Measurements from ENCODE around the gene SSBP2.
"Not testable (repeated sequence)": the region's sequence is repeated elsewhere in the genome, so short reads cannot be mapped to it uniquely, and the experiment has no call there.

Gene SSBP2

GRCh38 chr5:81646469-81646995, 104.4 kb downstream of the SSBP2 start:
- no peak for DNase-seq

- DNase-seq: no peak
Observed at GRCh38 chr5:81642210-81642609, 108.7 kb downstream of the SSBP2 start.

- DNase-seq: no peak
Observed at GRCh38 chr5:81639556-81639955, 111.3 kb downstream of the SSBP2 start.

GRCh38 chr5:81638471-81638870, 112.4 kb downstream of the SSBP2 start:
- no peak for DNase-seq

GRCh38 chr5:81633891-81634290, 117.0 kb downstream of the SSBP2 start:
- no peak for DNase-seq

GRCh38 chr5:81633471-81633870, 117.4 kb downstream of the SSBP2 start:
- no peak for DNase-seq

GRCh38 chr5:81632679-81633078, 118.2 kb downstream of the SSBP2 start:
- no peak for DNase-seq

- no peak for DNase-seq
Observed at GRCh38 chr5:81631621-81632020, 119.3 kb downstream of the SSBP2 start.

- no peak for DNase-seq
Observed at GRCh38 chr5:81631124-81631523, 119.8 kb downstream of the SSBP2 start.

- no peak for DNase-seq
Observed at GRCh38 chr5:81630684-81631083, 120.2 kb downstream of the SSBP2 start.

GRCh38 chr5:81629986-81630385, 120.9 kb downstream of the SSBP2 start:
- no peak for DNase-seq

- DNase-seq: not testable (repeated sequence)
Observed at GRCh38 chr5:81628061-81628460, 122.8 kb downstream of the SSBP2 start.

GRCh38 chr5:81626524-81626923, 124.4 kb downstream of the SSBP2 start:
- DNase-seq: no peak

GRCh38 chr5:81609810-81610375, 141.0 kb downstream of the SSBP2 start:
- DNase-seq: no peak

- no peak for DNase-seq
Observed at GRCh38 chr5:81608976-81609375, 141.9 kb downstream of the SSBP2 start.

- no peak for DNase-seq
Observed at GRCh38 chr5:81607693-81608092, 143.2 kb downstream of the SSBP2 start.

- DNase-seq: no peak
Observed at GRCh38 chr5:81606150-81606549, 144.7 kb downstream of the SSBP2 start.

- no peak for DNase-seq
Observed at GRCh38 chr5:81605299-81605698, 145.6 kb downstream of the SSBP2 start.

- no peak for DNase-seq
Observed at GRCh38 chr5:81604193-81604592, 146.7 kb downstream of the SSBP2 start.

GRCh38 chr5:81601919-81602318, 149.0 kb downstream of the SSBP2 start:
- no peak for DNase-seq

GRCh38 chr5:81592085-81592484, 158.8 kb downstream of the SSBP2 start:
- DNase-seq: not testable (repeated sequence)

- DNase-seq: no peak
Observed at GRCh38 chr5:81590498-81591384, 160.2 kb downstream of the SSBP2 start.

- DNase-seq: no peak
Observed at GRCh38 chr5:81579262-81579924, 171.5 kb downstream of the SSBP2 start.

GRCh38 chr5:81577091-81577490, 173.8 kb downstream of the SSBP2 start:
- DNase-seq: no peak

Measured in activated CD8-positive, alpha-beta memory T cell treated with anti-CD3 and anti-CD28 coated beads for 24 hours (primary cell).